ENCODE measurements around the gene AHNAK2.

- no peak for TF ChIP-seq CTCF (IDR thresholded peaks at IDR 0.05; ENCODE audit: low read depth, low read length, poor library complexity, severe bottlenecking)
- no peak for TF ChIP-seq EZH2phosphoT487 (IDR thresholded peaks at IDR 0.05; ENCODE audit: borderline replicate concordance, low read length)
Measured at GRCh38 chr14:104939666-104940410, 38.3 kb downstream of the AHNAK2 start.

Data from DOHH2 (cell line).